GM21529 (cell line): Measurements from ENCODE around the gene RGP1.

Source experiments
- ATAC-seq: cut with Tn5 transposase; IDR thresholded peaks from one replicate; pipeline ENCODE4 v1.9.1; 2021; ENCODE audit not compliant: unreplicated experiment

Gene RGP1

GRCh38 chr9:35743452-35743851 is 5.6 kb upstream of the RGP1 start:
- no peak for ATAC-seq

- no peak for ATAC-seq
Observed at GRCh38 chr9:35743880-35744518, 5.1 kb upstream of the RGP1 start.

- ATAC-seq = no peak
Observed at GRCh38 chr9:35745569-35745968, 3.5 kb upstream of the RGP1 start.

- no peak for ATAC-seq
Observed at GRCh38 chr9:35746583-35746982, 2.5 kb upstream of the RGP1 start.

- no peak for ATAC-seq
Observed at GRCh38 chr9:35748242-35748857, 737 bp upstream of the RGP1 start.

GRCh38 chr9:35749515-35750255 is 598 bp downstream of the RGP1 start:
- peak; percentile 39 for ATAC-seq

- no peak for ATAC-seq
Observed at GRCh38 chr9:35750256-35750531, 1.1 kb downstream of the RGP1 start.

GRCh38 chr9:35753466-35753865 is 4.4 kb downstream of the RGP1 start:
- no peak for ATAC-seq

- no peak for ATAC-seq
Observed at GRCh38 chr9:35754264-35754663, 5.2 kb downstream of the RGP1 start, which contains the start of gene MSMP. MSMP (minus strand) TSS chr9:35754276; CDS start chr9:35754129, 147 bp downstream.

GRCh38 chr9:35755071-35755470 is 6.0 kb downstream of the RGP1 start:
- ATAC-seq = no peak

GRCh38 chr9:35756275-35757225 is 7.5 kb downstream of the RGP1 start:
- ATAC-seq = peak; percentile 64

- peak; percentile 44 for ATAC-seq
Observed at GRCh38 chr9:35757226-35757891, 8.3 kb downstream of the RGP1 start.

GRCh38 chr9:35757892-35758275 is 8.8 kb downstream of the RGP1 start:
- ATAC-seq = no peak

- no peak for ATAC-seq
Observed at GRCh38 chr9:35758475-35759050, 9.5 kb downstream of the RGP1 start.

- no peak for ATAC-seq
Observed at GRCh38 chr9:35759795-35760194, 10.7 kb downstream of the RGP1 start.

GRCh38 chr9:35760651-35761050 is 11.6 kb downstream of the RGP1 start:
- no peak for ATAC-seq

GRCh38 chr9:35763181-35763580 is 14.1 kb downstream of the RGP1 start:
- no peak for ATAC-seq

- ATAC-seq = no peak
Observed at GRCh38 chr9:35763803-35764202, 14.7 kb downstream of the RGP1 start.

- no peak for ATAC-seq
Observed at GRCh38 chr9:35766997-35767396, 17.9 kb downstream of the RGP1 start.

GRCh38 chr9:35767458-35767857 is 18.4 kb downstream of the RGP1 start:
- ATAC-seq = no peak
